Dedifferentiated amniotic fluid mesenchymal stem cell (primary cell): ENCODE results near the gene TAF4.
"Not testable (repeated sequence)": the region's sequence is repeated elsewhere in the genome, so short reads cannot be mapped to it uniquely, and the experiment has no call there.

Source experiments
- DNase-seq: peaks from one replicate; pipeline ENCODE4 v3.0.0-alpha.2; 2016; ENCODE audit errors: extremely low spot score

The TAF4 gene

DNA sequence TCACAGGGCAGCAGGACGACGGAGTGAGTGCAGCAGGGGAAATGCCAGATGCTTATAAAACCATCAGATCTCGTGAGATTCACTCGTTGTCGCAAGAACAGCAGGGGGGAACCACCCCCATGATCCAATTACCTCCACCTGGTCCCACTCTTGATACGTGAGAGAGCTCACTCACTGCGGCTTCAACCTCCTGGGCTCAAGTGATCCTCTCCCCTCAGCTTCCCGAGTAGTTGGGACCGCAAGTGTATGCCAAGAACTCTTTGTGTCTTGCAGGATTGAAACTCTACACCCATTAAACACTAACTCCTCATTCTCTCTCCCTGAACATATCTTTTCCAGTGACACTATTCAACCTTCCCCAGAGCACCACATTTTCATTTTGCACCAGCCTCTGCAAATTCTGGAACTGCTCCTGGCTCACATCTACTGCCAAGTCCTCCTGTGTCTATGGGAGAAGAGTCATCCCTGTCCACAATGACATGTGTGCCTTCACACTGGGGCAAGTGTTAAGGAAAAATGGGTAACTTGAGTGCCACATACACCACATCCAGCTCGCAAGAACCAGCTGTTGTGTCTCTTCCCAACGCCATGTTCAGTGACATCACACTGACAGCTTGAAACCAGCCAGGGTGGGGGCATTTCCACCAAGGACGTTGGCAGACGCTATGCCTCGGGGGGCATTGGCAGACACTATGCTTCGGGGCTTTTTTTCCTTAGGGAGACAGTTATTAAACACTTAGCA lies 14.7 kb upstream of the TAF4 start:
- DNase-seq: no peak

DNA sequence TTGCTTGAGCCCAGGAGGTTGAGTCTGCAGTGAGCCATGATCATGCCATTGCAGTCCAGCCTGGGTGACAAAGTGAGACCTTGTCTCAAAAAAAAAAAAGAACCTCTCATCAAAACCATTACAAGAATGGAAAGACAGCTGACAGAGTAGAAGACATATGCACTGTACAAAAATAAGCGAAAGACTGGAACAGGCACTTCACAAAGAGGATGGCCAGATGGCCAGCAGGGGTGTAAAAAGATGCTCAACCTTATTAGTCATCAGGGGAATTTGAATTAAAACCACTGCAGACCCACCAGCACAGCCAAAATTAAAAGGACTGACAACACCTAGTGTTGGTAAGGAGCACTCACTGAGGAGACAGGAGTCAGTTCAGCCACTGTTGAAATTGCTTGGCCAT lies 13.5 kb upstream of the TAF4 start:
- DNase-seq: no peak

DNA sequence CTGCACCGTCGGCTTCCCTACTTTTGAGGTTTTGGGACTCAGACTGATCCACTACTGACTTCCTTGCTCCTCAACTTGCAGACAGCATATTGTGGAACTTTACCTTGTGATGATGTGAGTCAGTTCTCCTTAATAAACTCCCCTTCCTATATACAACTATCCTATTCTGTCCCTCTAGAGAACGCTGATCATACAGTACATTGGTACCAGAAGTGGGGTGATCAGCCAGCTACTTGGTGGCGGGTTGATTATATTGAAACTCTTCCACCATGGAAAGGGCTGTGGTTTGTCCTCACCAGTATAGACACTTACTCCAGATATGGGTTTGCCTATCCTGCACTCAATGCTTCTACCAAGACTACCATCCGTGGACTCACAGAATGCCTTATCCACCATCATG lies 7.6 kb upstream of the TAF4 start:
- no peak for DNase-seq

DNA sequence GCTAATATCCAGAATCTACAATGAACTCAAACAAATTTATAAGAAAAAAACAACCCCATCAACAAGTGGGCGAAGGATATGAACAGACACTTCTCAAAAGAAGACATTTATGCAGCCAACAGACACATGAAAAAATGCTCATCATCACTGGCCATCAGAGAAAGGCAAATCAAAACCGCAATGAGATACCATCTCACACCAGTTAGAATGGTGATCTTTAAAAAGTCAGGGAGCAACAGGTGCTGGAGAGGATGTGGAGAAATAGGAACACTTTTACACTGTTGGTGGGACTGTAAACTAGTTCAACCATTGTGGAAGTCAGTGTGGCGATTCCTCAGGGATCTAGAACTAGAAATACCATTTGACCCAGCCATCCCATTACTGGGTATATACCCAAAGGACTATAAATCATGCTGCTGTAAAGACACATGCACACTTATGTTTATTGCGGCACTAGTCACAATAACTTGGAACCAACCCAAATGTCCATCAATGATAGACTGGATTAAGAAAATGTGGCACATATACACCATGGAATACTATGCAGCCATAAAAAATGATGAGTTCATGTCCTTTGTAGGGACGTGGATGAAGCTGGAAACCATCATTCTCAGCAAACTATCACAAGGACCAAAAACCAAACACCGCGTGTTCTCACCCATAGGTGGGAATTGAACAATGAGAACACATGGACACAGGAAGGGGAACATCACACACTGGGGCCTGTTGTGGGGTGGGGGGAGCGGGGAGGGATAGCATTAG lies 6.2 kb upstream of the TAF4 start:
- DNase-seq: not testable (repeated sequence)

DNA sequence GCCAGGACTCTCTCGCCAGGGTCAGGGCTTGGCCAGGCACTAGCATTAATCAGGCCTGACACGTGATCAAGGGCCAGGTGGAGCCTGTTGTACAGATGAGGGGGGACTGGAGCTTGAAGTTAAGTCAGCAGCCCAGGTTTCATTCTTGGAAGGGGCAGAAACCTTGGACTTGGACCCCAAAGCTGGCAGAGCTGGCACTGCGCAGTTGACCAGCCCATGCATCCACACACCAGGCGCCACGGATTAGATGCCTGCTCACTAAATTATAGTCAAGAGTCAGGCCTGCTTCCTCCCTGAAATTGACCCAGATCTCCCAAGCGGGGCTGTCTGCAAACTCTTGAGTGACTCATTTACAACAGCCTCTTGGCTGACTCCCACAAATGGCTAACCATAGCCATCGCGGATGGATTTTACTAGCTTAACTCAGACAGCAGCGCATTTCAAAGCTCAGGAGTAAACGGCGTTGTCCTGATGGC lies 4.1 kb upstream of the TAF4 start:
- no peak for DNase-seq

DNA sequence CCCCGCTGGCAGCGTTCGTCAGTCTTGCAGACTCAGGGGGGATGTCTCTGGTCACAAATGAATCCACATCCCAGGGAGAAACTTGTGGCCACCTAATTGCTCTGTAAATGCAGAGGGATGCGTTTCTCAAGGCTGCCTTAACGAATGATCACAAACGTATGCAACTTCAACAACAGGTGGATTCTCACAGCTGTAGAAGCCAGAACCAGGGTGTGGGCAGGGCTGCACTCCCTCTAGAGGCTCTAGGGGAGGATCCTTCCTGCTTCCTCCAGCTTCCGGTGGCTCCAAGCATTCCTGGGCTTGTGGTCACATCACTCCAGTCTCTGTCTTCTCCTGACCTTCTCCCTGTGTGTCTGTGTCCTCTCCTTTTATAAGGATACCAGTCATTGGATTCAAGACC lies 3.3 kb upstream of the TAF4 start:
- no peak for DNase-seq

DNA sequence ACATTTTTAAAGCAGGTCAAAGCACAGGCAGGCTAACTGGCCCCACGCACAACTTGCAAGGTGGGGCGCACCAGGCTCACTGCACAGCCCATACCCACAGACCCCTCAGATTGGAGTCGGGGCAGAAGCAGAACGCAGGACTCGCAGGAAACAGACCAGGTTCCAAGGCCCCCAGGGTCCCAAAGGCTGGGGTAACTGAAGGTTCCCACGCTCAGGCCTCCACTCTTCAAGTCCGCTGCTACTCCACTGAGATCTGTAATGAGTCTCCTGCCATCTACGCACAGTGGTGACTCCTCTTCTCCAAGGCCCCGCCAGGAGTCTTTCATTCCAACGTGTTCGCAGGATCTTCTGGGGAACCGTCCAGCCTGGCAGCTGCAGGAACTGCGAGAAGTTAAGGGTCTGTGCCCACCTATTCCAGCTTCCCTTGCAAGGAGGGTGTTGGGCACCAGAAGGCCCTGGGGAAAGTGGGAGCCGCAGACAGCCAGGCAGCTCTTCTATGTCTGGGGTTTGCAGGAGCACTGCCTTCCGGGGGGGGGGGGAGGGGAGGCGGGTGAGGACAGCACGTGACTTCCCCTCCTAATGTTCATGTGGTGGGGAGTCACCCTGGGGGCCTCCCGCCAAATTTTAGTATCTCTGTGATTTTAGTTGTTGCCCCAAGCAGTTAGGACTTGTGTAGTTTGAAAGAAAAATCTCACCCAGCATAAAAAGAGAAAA lies 2.0 kb upstream of the TAF4 start:
- DNase-seq: no peak

DNA sequence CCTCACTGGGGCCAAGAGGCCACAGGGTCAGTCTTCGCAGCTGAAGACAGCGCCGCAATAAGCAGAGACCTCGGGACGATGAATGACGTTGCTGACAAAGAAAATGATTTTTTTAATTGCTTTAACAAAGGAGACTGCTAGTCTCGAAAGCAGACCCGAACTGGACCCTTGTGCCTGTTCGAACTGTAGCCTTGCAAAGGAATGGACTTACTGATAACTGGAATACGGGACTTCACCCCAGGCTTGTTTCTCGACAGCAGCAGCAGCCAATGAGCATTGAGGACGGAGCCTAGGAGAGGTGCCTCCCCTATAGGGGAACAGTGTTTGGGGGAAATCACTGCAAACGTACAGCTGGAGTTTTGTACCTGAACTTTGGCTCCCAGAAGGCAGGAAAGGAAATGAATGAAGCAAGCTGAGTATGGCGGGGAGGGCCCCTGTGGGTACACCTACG lies 1.3 kb upstream of the TAF4 start:
- DNase-seq: no peak

DNA sequence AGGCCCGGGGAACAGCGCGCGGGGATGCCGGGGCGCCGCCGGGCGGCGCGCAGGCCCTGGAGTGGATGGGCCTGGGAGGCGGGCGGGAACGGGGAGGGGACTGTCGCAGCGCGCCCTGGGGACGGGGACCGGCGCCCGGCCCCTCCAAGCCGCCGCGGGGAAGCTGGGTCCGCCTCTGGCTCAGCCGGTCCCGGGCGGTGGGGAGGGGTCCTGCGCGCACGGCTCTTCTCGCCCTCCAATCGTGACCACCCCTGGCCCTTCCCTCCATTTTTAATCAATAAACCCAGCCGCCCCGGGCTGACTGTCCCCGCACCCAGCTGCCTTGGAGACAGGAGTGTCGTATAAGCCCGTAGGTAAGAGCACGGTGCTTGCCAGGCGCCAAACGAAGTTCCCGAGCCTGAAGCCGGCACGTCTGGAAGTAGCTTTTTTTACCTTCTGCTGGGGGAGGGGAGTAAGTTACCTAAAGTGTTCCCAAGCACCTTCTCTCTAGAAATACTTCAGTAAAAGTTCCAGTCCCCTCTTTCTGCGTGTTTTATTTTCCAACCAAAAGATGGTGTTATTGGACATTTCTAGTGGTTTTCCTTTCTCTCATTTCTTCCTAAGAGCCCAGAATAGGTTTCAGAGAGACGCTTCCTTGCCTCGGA lies 780 bp upstream of the TAF4 start:
- peak; percentile 15 for DNase-seq

DNA sequence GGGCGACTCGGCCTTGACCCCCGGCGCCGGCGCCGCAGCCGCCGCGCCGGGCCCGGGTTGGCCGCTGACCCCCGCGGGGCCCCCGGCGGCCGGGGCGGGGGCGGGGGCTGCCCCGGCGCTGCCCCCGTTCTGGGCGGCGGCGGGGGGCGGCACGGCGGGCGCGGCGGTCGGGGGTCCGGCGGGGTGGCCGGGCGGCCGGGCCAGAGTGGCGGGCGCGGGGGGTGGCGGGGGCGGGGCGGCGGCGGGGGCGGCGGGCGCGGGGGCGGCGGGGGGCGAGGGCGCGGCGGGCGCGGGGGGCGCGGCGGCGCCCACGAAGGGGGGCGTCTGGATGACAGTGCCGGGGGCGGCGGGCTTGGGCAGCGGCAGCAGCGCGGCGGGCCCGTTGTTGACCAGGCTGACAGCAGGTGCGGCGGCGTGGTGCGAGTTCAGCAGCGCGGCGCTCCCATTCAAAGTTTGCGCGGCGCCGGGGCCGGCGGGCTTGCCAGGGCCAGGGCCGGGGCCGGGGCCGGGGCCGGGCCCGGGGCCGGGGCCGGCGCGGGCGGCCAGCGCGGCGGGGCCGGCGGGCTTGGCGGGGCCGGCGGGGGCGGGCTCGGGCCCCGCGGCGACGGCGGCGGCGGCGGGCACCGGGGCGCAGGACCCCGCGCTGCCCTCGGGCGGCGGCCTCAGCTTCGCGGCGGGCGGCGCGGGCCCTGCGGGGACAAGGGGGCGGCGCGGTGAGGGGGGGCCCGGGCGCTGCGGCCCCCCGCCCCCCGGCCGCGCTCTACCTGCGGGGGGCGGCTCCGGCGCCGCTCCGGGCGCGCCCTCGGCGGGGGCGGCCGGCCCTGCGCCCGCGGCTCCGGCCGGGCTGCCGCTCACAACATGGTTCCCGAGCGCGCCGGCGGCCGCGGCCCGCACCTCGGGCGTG lies 659 bp downstream of the TAF4 start:
- DNase-seq: no peak

DNA sequence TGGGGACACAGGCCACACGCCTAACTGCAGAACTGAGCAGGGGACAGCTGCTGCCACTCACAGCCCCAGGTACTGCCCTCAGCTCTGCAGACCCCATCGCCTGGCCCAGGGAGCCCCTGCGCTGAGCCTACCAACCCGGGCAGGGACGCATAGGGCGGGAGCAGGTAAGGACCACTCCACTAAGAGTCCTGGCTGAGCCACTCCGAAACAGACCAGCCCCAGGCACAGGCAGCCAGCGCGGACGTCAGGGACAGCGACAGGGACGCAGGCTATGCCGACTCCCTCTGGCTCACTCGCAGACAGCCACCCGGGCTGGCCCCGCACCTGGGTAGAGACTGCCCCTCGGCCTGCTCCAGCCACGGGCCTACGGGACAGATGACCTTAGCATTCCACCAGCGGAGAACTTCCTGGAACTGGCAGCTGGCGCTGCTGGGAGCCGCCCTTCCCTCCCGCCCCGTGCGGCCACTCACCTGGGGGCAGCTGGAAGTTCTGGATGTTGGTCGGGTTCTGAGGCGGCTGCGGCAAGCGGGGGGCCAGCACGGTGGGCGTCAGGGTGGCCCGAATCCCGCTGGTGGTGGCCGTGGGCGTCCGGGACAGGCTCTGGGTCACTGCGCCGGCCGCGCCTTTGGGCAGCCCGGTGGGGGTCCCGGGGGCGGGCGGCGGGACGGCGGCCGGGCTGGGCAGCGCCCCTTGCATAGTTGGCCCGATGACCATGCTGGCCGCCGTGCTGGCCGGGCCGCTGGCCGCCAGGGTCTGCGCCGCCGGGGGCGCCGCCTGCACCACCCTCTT lies 1.5 kb downstream of the TAF4 start:
- DNase-seq: no peak

DNA sequence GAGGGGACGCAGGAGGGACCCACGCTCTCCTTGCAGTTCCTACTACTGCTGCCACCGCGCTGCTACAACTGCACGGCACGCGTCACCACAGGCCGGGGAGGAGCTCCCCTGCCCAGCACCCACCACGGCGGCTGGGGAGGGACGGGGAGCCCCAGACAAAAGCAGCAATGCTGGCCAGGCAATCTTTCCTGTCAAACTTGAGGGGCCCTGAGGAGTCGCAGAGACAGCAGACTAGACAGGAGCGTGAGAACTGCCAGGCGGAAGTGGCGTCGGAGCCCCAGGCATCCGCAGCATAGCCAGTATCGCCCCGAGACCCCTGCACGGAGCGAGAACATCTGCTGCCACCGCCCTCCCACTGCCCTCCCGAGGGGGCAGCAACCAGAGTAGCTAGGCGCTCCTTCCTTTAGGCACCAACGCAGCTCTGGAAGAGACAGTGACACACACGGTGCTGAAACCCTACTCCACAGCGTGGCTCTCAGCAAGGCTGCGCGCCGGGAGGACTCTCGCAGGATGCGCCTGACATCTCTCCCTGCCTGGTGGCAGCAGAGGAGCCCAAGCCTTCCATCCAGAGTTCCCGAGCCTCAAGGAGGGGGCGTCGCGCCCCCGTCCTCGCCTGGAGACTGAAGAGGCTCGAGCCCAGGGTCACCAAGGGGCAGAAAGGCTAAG lies 2.2 kb downstream of the TAF4 start:
- DNase-seq: no peak

DNA sequence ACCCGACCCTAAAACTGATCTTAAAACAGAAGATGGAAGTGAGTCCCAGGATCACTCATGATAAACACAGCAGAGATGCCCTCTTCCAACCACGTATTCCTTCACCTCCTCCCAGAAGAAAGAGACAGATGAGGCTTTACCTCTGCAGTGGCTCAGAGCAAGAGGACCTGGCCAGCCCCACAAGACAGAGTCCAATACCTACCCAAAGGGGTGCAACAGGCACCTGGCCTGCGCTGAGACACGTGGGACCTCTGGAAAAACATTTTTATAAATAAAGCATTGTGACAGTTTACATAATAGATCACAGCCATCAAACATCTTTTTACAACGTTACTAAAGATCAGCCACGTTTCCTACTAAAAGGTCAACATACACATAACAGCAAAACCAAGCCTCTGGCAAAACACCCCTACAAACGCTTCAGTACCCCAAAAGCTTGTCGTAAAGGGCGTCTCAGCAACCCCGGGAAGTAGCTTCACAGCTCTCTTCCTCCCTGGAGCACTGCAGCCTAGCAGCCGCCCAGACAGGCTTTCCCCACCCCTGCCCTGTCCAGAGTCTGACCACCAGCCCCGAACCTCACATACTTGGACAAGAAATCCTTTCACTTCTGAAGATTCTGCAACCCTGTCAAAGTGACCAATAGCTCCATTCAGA lies 2.9 kb downstream of the TAF4 start:
- DNase-seq: no peak

DNA sequence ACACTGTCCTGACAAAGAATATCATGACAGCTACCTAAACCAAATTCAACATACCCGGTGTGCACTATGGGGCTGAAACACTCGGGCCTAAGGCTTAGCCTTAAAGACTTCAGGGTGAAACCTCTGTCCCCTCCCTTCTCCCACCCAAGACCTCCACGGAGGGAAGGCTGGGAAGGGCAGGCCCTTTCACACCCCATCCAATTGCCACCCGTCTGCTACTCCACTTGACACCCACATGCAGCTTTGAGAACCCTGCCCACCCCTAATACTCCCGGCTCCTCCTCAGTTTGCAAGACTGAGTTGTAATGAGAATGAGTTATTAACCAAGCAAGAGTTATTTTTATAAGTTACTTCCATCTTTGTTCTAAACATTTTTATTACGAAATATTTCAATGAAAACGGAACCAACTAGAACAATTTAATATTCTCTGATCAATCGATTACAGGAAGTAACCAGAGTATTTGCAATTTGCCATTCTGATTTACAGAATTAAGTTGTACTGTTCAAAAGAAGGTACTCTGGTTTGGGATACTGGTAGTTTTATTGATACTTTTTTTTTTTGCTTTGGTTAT lies 3.7 kb downstream of the TAF4 start:
- DNase-seq: no peak

DNA sequence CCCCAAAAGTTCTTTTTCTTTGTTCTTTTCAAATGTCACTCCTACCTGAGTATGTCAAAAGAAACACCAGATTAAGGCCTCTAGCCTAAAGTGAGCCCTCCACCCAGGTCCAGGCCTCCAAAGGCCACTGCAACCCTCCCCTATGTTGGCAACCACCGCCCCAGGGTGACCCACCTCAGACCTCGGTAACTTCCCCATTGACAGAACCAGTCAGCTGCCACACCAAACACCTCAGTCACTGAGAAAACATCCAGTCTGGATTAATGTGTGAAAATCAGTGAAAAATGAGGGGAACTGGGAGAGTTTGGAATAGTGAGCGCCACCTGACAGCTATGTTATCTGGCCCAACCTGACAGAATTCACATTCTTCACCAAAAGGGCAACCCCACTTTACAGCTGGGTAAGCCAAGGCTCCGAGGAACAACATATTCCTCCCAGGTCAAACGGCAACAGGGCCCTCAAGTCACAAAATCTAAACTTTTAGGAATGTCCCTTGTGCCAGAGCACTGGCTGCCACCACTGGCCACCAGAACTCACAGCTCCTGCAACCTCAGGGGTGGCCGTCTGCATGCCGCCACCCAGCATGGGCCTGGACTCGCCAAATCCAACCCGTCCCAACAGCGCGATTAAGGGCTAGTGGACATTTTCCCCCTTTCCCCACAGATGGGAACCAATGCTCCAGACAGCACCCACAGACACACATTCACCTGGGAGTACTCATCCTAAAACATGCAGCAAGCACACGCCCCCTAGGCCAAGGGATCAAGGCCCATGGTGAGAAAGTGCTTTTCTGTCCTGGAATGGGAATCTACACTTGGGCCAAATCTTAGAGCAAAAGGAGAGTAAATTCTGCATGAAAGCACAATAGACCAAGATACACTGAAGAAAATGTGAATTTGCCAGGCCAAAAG lies 4.8 kb downstream of the TAF4 start:
- DNase-seq: no peak

DNA sequence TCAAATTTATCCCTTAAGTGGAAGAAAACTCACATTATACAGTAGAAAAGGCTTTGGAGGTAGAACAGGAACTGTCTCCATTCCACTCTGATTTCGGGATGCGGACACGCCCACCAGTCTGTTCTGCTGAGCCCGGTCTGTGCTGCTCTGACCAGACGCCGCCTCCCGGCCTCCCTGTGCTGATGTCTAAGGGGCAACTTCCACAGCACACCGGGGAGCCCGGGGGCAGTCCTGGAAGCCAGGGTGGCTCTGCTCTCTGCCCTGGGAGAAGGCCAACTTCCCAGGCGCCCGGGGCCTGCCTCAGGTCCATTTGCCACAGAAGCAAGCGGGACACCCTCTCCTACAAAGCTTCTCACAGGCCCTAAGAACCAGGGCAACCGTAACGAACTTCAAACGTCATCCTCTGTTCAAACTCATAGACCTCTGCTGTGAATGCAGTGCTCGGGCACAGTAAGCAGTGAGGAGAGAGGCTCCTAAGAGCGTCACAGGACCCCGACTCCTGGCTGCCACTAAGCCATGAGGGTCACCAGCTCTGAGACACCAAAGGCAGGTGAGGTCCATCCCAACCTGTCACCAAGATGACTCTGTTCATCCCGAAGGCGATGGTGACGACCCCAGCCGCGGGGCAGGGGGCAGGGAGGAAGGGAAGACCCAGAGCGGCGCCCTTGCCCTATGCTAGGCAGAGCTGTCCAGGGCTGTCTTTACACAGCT lies 5.6 kb downstream of the TAF4 start:
- DNase-seq: no peak

DNA sequence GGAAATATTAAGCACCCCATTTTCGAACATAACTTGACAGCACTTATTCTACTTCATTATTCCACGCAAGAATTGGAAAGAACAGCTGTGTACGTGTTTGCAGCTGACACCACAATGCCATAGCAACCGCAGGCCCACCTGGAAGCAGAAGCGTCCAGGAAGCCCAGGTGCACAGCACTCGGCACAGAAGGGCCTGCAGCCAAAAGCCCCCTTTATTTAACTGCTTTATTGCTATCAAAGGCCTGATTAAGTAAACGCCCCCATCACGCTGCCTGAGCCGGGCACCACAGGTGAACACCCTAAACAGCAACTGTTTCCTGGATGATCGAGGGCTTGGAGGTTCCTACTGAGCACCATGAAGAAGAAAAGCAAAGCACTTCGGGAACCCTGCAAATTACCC lies 6.3 kb downstream of the TAF4 start:
- DNase-seq: no peak
